Left lung (tissue), 10 donors: Measurements from ENCODE around the gene SVBP. TPM values are rescaled to one million over a fixed set of nuclear protein-coding genes. Genes with fewer than 3 reads are reported as not detected.
A peak's percentile ranks its signal among the peaks of the same experiment; 100 is the strongest.

Experiments
- ATAC-seq: fragments of 200-7000 bp; cut with Tn5 transposase; one replicate; pipeline ENCODE4 v1.9.1; 2020; ENCODE audit warnings: moderate library complexity
- DNase-seq, 4 donors: peaks; one replicate each; pipeline ENCODE4 v3.0.0-alpha.2; 2013 to 2020
- H3K27ac ChIP-seq, 2 donors: fragments of 200-600 bp; sonication (generic) in 1 of 2; one replicate each; pipeline versions ENCODE4 v1.5.0 to v1.8.0; 2020 to 2021
- H3K27me3 ChIP-seq, 2 donors: fragments of 200-600 bp; sonication (generic) in 1 of 2; one replicate each; pipeline versions ENCODE4 v1.5.0 to v1.8.0; 2020 to 2021
- H3K36me3 ChIP-seq, 2 donors: fragments of 200-600 bp; sonication (generic) in 1 of 2; one replicate each; pipeline versions ENCODE4 v1.5.0 to v1.8.0; 2020 to 2021
- H3K4me1 ChIP-seq, 2 donors: fragments of 200-600 bp; one replicate each; pipeline ENCODE4 v1.8.0; 2021
- H3K4me3 ChIP-seq, 2 donors: fragments of 200-600 bp; sonication (generic) in 1 of 2; one replicate each; pipeline versions ENCODE4 v1.5.0 to v1.8.0; 2020 to 2021; ENCODE audit warnings: mild to moderate bottlenecking in 1 of 2
- H3K9me3 ChIP-seq, 2 donors: fragments of 200-600 bp; sonication (generic) in 1 of 2; one replicate each; pipeline versions ENCODE4 v1.5.0 to v1.8.0; 2020 to 2021
- intact Hi-C, 2 donors: fragments of 100-400 bp; cut with DNase I; formaldehyde crosslinking; loops; one replicate each; pipeline versions ENCODE4 v1.11.2 to v1.14.2; 2022
- polyA plus RNA-seq, 6 donors: library from polyadenylated mRNA; unstranded; fragments of 120-200 nt; gene quantifications; one replicate each; pipeline ENCODE4 v1.2.1, GENCODE V29; 2013; ENCODE audit not compliant: insufficient read length in 6 of 6
- total RNA-seq, 2 donors: library from RNA; stranded (reverse); fragmentation: NEBNext Ultra II Directional; extraction: Animal tissue kit (Norgen Biotek cat#: 25700); gene quantifications; one replicate each; pipeline ENCODE4 v1.2.1, GENCODE V29; 2021
- TF ChIP-seq, protein P1 (sequence below), 2 donors: fragments of 200-600 bp; sonication (generic) in 1 of 2; IDR thresholded peaks; one replicate each; pipeline versions ENCODE4 v1.5.0 to v1.8.0; 2021; ENCODE audit warnings: antibody characterized with exemption in 2 of 2
- donor health status: DM: no; HTN: yes; CAD: no.
- donor health status: DM: no; HTN: no; CAD: no.

Gene SVBP
- total and polyA plus RNA-seq, 8 donors: 15.7 to 72.2 (median 67.7) TPM

DNA sequence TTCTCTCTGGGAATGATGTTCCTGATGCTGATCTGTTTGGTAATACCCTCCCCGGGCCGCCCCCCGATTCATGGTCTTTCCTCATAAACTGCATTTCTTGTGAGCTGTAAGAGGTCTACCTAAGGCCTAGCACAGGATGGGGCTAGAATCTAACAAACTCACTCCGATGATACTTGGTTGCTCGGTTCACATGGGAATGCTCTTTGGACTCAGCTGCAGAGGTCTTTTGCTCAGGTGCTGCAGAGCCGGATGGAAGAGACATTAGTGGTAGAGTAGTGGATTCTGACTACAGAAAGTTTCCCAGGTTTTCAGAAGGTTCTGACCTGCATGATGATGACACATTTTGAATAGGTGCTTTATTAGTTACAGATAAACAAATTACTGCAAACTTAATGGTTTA is 40.7 kb downstream of the SVBP start:
- DNase-seq: no peak
- TF ChIP-seq, protein P1, sequence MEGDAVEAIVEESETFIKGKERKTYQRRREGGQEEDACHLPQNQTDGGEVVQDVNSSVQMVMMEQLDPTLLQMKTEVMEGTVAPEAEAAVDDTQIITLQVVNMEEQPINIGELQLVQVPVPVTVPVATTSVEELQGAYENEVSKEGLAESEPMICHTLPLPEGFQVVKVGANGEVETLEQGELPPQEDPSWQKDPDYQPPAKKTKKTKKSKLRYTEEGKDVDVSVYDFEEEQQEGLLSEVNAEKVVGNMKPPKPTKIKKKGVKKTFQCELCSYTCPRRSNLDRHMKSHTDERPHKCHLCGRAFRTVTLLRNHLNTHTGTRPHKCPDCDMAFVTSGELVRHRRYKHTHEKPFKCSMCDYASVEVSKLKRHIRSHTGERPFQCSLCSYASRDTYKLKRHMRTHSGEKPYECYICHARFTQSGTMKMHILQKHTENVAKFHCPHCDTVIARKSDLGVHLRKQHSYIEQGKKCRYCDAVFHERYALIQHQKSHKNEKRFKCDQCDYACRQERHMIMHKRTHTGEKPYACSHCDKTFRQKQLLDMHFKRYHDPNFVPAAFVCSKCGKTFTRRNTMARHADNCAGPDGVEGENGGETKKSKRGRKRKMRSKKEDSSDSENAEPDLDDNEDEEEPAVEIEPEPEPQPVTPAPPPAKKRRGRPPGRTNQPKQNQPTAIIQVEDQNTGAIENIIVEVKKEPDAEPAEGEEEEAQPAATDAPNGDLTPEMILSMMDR (IDR thresholded peaks at IDR 0.05): no peak
- no peak for ATAC-seq
- H3K27ac ChIP-seq: no peak overlapping the region
- no peak overlapping the region for H3K4me3 ChIP-seq
- H3K27me3 ChIP-seq: no peaks in the 10 kb centered on the region
- H3K4me1 ChIP-seq: no peaks in the 10 kb centered on the region
- peaks cover 0 to 69% of the 10 kb centered on the region in 2 donors for H3K36me3 ChIP-seq
- intact Hi-C loops: no loop called here
- H3K9me3 ChIP-seq: no peaks in the 10 kb centered on the region

DNA sequence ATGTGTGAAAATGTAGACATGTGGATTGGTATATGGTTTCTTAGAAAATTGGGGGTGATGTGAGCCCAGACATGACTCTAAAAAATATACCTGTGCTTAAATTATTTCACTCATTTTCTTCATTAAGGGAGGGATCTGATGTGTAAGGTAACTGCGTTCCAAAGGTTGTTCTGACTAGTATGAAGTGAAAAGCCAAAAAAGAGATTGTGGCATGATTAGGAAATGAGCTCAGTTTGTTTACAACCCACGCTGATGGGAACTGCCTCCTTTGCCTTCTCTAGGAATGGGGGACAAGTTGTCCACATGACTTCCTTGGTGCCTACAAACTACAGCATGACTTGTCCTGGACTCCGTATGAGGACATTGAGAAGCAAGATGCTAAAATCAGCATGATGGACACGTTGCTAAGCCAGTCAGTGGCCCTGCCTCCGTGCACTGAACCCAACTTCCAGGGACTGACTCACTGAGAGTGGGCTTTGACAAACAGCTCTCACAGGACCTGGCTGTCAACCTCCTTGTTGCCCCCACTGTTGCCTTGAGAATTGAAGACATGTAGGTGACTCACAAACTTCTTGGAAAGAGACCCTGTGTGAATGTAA is 42.2 kb downstream of the SVBP start:
- TF ChIP-seq, protein P1 (IDR thresholded peaks at IDR 0.05): no peak
- DNase-seq (no peak), ATAC-seq (no peak)
- peaks cover 0 to 55% of the 10 kb centered on the region in 2 donors for H3K36me3 ChIP-seq
- no peaks in the 10 kb centered on the region for H3K4me1 ChIP-seq
- no peaks in the 10 kb centered on the region for H3K27me3 ChIP-seq
- intact Hi-C loops: loop anchor here in 1 of 2 donors (5.0 kb wide), 1 partner anchor 132 kb away; no protein-coding TSS in a partner anchor
- H3K27ac ChIP-seq: no peak overlapping the region
- H3K9me3 ChIP-seq: no peaks in the 10 kb centered on the region
- H3K4me3 ChIP-seq: no peak overlapping the region

DNA sequence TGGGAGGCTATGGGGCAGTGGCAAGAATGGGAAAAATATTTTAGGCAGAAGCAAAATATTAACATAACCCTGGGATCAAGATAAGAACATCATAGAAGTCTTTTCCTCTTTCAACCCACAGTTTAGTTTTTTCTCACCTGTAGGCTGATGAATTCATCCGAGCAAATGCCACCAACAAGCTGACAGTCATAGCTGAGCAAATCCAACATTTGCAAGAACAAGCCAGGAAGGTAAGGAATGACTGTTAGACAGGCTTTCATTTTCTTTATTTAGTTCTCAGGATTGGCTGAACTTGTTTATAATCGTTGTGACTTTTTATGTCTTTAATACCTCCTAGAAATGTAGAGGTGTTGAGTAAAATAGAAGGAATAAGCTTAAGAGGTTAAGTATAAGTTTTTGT is 43.8 kb downstream of the SVBP start:
- DNase-seq: no peak
- TF ChIP-seq, protein P1 (IDR thresholded peaks at IDR 0.05): no peak

DNA sequence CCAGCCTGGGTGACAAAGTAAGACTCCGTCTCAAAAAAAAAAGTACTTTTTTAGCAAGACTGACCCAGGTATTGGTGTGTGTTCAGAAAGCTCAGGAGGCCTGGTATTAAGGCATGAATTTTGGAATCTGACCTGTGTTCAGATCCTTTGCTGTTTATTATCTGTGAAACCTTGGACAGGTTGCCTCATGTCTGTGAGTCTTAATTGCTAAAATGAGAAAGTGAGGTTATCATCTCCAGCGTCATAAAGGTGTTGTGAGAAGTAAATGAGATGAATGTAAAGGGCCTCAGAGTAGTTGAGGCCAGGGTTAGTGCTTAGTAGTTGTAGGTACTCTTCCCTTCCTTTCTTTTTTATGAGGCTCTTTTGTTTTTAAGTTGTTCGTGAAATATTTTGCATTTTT is 47.4 kb downstream of the SVBP start:
- Histone ChIP-seq H3K27ac (no peak overlapping the region), H3K4me1 (peaks cover 13 to 35% of the 10 kb centered on the region in 2 donors), H3K9me3 (no peaks in the 10 kb centered on the region), H3K27me3 (no peaks in the 10 kb centered on the region), H3K36me3 (peaks cover 0 to 13% of the 10 kb centered on the region in 2 donors), H3K4me3 (no peak overlapping the region)
- intact Hi-C loops: loop anchor here in 1 of 2 donors (5.0 kb wide), 1 partner anchor 137 kb away; no protein-coding TSS in a partner anchor
- DNase-seq: no peak
- TF ChIP-seq, protein P1 (IDR thresholded peaks at IDR 0.05): no peak
- ATAC-seq: no peak

More for the DNA sequence above, 43.8 kb downstream of the SVBP start:
- Histone ChIP-seq H3K27me3 (no peaks in the 10 kb centered on the region), H3K4me1 (peaks cover 0 to 11% of the 10 kb centered on the region in 2 donors), H3K36me3 (peaks cover 0 to 46% of the 10 kb centered on the region in 2 donors), H3K9me3 (no peaks in the 10 kb centered on the region), H3K27ac (no peak overlapping the region), H3K4me3 (no peak overlapping the region)
- intact Hi-C loops: loop anchor here in 1 of 2 donors (5.0 kb wide), 1 partner anchor 134 kb away; no protein-coding TSS in a partner anchor
- no peak for ATAC-seq

DNA sequence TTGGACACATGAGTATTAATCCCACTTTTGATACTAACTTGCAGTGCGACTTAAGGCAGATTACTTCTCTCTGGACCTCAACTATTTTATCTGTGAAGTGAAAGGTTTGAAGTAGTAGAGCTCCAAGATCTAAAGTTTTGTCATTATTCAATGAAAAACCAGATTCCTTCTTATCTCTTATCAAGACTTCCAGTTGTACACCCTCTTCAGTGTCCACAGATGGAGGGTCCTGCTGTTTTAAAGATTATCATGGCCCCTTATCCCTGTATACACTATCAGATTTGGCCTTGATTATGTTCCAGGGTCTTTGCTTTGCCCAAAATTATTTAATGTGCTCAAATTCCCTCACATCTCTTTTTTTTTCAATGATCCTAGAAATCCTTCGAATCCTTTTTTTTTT is 49.0 kb downstream of the SVBP start:
- peaks cover 13 to 43% of the 10 kb centered on the region in 2 donors for H3K4me1 ChIP-seq
- peak overlapping the region; percentile 98 to 99 for H3K4me3 ChIP-seq
- no peaks in the 10 kb centered on the region for H3K27me3 ChIP-seq
- intact Hi-C loops: no loop called here
- TF ChIP-seq, protein P1 (IDR thresholded peaks at IDR 0.05): no peak
- no peaks in the 10 kb centered on the region for H3K36me3 ChIP-seq
- ATAC-seq (no peak), DNase-seq (no peak)
- H3K9me3 ChIP-seq: no peaks in the 10 kb centered on the region
- no peak overlapping the region for H3K27ac ChIP-seq
